LNCAP (cell line): ENCODE data around the gene ATXN7L1.

Experiments used
- CTCF ChIP-seq: fragments of 450-650 bp; IDR thresholded peaks from 2 replicates; pipeline ENCODE4 v1.5.1; 2017; ENCODE audit warnings: mild to moderate bottlenecking

ATXN7L1 gene

GRCh38 chr7:105666324-105666723, 210.1 kb downstream of the ATXN7L1 start:
- TF ChIP-seq CTCF, result no peak

- TF ChIP-seq CTCF, result no peak
These were observed 210.7 kb downstream of the ATXN7L1 start for GRCh38 chr7:105665684-105666083.

GRCh38 chr7:105664816-105665525, 211.4 kb downstream of the ATXN7L1 start:
- TF ChIP-seq CTCF, result no peak

GRCh38 chr7:105662998-105663397, 213.4 kb downstream of the ATXN7L1 start:
- TF ChIP-seq CTCF, result no peak

- TF ChIP-seq CTCF, result no peak
These were observed 214.8 kb downstream of the ATXN7L1 start for GRCh38 chr7:105661625-105662024.

- peak; percentile 85 for TF ChIP-seq CTCF
These were observed 219.4 kb downstream of the ATXN7L1 start for GRCh38 chr7:105656922-105657521.

GRCh38 chr7:105655500-105656380, 220.7 kb downstream of the ATXN7L1 start:
- no peak for TF ChIP-seq CTCF
